WI38 (cell line): Measurements from ENCODE around the gene CCDC88C.

ENCODE experiments used
- H3K4me3 ChIP-seq: 2 replicates; pipeline ENCODE4 v1.5.1; 2011; ENCODE audit warnings: low read depth, mild to moderate bottlenecking, control low read depth, low read length
- CTCF ChIP-seq: IDR thresholded peaks from 2 replicates; pipeline ENCODE4 v1.5.1; 2012; ENCODE audit warnings: low read depth, mild to moderate bottlenecking, control low read depth, low read length

Gene CCDC88C

GRCh38 chr14:91257328-91258010 lies 160.2 kb downstream of the CCDC88C start:
- no peak overlapping the region for H3K4me3 ChIP-seq
- no peak for TF ChIP-seq CTCF

- TF ChIP-seq CTCF: no peak
- no peak overlapping the region for H3K4me3 ChIP-seq
Observed at GRCh38 chr14:91256661-91257060, 161.0 kb downstream of the CCDC88C start.

DNA sequence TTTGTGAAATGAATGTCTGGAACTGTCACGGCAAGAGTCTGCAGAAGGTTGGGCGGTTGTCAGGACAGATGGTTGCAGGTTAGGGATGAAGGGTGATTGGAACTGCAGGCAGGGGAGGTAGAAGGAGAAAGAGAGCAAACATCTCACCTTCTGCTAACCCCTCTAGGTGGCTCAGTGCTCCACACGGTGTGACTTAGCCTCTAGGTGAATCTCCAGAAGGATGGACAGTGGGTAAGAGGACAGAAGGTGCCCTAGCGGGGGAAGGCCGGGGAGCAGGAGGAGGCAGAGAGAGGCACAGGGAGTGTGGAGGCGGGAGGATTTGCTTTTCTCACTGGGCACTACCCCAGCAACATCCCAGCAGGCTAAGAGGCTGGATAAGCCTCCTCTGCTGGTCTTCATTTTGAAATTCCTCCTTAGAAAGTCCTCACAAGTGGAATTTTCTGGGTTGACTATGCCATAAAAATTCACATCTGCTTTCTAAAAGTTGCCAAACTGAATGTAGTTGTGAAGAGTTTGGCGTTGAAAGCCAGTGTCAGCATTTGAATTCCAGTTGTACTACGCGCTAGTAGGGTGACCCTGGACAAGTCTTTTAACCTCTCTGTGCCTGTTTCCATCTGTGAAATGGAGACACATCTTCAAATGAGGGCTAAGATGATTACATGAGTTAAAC lies 162.5 kb downstream of the CCDC88C start:
- no peak for TF ChIP-seq CTCF
- no peak overlapping the region for H3K4me3 ChIP-seq

DNA sequence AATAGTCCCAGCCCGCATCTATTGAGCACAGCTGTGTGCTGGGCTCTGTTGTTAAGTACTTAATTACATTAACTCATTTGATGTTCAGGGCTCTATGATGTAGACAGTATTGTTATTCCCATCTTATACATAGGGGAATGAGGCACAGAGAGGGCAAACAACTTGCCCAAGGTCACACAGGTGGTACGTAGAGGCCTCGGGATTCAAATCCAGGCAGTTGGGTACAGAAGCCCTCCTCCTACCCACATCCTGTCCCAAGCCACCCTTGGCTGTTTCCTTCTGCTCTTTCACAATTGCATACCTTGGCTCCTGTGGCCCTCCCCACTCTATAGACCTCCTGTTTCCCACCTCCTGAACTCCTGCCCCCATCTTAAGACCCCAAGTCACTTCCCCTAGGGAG lies 163.2 kb downstream of the CCDC88C start:
- H3K4me3 ChIP-seq: no peak overlapping the region
- TF ChIP-seq CTCF: no peak

DNA sequence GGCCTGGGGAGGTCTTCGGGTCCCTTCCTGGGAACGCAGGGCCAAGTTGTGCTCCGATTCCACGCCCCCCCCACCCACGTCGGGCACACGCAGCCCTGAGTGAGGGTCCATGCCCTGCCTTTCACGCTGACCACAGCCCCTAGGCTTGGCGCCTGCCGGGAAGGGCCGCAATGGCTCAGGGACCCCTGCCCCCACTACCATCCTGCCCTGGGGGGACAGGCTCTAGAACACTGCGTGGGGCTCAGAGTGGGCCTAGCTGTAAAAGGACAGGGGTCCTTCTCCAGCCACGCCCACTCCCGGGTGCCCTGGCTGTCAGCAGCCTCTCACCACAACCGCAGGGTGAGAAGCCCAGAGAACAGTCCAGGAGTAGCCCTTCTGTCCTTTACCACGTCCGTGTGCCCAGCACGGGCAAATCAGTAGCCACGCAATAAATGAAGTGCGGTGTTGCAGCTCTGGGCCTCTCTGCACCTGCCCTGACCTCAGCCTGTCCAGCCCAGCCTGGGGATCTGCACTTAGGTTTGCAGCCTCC lies 163.8 kb downstream of the CCDC88C start:
- peak overlapping the region; percentile 62 for H3K4me3 ChIP-seq
- TF ChIP-seq CTCF: no peak

GRCh38 chr14:91252871-91253794 lies 164.5 kb downstream of the CCDC88C start:
- TF ChIP-seq CTCF: peak; percentile 23; the same call in 1 of the 2 replicates
- peak overlapping the region; percentile 62 for H3K4me3 ChIP-seq

DNA sequence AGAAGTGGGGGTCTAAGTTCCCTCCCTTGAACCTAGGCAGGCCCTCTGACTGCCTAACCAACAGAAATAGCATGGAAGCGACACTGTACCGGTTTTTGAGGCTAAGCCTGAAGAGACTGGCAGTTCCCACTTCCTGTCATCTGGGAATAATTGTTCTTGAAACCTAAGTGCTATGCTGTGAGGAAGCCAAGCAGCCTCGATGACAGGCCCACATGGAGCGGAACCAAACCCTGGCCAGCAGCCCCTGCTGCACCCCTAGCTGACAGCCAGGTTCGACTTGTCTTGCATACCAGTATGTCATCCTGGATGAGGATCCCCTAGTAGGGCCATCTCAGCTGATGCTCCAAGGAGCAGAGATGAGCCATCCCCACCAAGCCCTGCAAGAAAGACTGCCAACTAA lies 166.7 kb downstream of the CCDC88C start:
- no peak overlapping the region for H3K4me3 ChIP-seq
- TF ChIP-seq CTCF: no peak
